Pulmonary artery endothelial cell (primary cell): Measurements from ENCODE around the gene COL23A1. TPM values are rescaled to one million over a fixed set of nuclear protein-coding genes. Genes with fewer than 3 reads are reported as not detected.

ENCODE experiments used
- DNase-seq: peaks from one replicate; pipeline ENCODE4 v3.0.0-alpha.2; 2011; ENCODE audit warnings: low read depth, low spot score
- total RNA-seq: library from RNA; depleted of rRNA; stranded (reverse); fragments of >200 nt; gene quantifications from 2 replicates; pipeline ENCODE4 v1.2.3, GENCODE V29; 2014

Gene COL23A1
- total RNA-seq, 1 donor from 2014 or later, result not detected

GRCh38 chr5:178366998-178367735 lies 223.0 kb downstream of the COL23A1 start:
- DNase-seq, result no peak

DNA sequence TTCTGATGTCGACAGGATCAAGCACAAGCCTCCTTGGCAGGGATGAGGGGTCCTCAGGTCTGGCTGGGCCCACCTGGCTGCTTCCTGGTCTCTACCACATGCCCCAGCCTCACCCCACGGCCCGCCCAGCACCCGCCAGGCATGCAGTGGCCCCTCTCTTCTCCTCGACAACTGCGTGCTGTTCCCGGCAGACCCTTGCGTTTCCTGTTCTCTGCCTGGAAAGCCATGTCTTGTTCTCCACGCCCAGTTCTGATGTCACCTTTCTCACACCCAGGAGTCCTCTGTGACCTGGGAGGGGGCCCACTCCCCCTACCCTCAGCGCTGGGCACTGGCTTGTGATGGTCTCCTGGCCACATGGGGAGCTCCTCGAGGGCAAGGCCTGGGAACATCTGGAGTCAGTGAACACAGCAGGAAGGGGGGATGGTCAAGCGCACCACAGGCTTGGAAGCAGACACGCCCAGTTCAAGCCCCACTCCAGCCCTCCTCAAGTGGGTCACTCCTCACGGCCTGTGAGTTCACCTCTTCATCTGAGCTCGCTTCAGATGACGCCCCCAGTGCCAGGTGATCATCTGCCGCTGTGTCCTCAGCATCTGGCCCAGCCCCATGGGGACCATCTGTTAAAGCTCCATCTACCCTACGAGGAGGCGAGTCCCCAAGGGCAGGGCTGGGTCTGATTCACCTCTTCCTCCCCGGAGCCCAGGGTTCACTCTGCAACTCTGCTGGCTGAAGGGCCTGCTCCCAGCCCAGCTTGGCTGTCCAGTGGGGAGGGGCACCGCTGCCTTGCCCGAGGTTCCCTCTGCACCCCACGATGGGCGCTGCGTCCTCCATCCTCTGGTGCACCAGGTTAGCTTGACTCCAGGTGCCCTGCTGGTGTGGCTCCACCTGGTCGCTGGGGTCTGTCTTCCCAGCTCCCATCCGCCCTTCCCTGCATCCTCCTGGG lies 224.4 kb downstream of the COL23A1 start:
- no peak for DNase-seq

GRCh38 chr5:178364326-178364675 lies 225.9 kb downstream of the COL23A1 start:
- no peak for DNase-seq

DNA sequence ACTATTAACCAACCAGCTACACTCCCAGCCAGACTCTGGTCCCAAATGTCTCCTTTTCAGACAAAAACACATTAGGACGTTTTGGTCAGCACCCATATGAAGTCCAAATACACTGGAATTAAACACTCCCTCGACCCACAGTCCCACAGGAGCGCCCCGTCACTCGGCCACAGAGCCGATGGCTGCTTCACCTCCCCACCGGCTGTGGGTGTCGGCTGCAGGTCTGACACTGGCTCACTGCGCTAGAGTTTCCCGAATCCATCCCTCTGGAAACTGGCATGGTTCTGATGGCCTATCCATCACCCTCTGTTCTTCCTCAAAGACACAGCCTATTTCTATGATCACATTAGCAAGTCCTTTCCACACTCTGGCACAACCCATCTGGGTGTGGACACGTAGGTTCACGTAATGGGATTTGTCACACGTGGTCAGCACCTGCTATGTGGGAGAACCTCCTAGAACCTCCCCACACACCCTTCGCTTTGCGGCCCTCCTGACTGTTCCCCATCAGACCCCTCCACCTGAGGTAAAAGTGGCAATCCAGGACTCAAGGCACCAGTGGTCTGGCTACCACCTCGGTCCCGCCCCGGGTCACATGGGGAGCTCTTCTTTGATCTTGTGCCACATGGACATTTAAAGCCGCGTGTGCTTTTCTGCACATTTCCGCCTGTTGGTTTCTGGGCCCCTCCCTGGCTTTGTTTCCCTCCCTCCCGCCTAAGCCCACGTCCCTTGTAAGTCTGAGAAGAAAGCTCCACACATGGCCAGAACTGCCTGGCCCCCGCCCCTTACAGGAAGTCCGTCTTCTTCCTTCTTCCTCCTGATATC lies 226.5 kb downstream of the COL23A1 start:
- DNase-seq, result no peak

- no peak for DNase-seq
These were observed 228.3 kb downstream of the COL23A1 start for GRCh38 chr5:178361657-178362445.

GRCh38 chr5:178360926-178361235 lies 229.3 kb downstream of the COL23A1 start:
- no peak for DNase-seq

- no peak for DNase-seq
These were observed 229.8 kb downstream of the COL23A1 start for GRCh38 chr5:178360222-178360925.

DNA sequence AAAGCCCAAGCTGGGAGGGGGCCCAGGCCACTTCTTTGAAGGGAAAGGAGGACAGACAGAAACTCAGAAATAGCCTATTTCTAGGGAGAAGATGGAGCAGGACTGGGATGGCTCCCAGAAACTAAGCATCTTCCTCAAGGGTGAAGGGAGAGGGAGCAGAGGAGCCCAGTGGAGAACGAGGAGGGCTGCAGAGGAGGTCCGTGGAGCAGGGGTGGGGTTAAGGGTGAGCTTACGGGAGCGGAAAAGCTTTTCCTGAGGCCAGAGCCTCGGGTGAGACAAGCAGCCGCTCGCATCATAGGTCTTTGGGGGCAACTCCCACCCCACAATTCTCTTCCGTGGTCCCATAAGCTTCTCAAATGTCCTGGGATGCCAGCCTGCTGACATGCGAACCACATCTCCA lies 230.5 kb downstream of the COL23A1 start:
- DNase-seq, result no peak

GRCh38 chr5:178357678-178358077 lies 232.5 kb downstream of the COL23A1 start:
- no peak for DNase-seq

- DNase-seq, result no peak
These were observed 233.1 kb downstream of the COL23A1 start for GRCh38 chr5:178357121-178357521.

DNA sequence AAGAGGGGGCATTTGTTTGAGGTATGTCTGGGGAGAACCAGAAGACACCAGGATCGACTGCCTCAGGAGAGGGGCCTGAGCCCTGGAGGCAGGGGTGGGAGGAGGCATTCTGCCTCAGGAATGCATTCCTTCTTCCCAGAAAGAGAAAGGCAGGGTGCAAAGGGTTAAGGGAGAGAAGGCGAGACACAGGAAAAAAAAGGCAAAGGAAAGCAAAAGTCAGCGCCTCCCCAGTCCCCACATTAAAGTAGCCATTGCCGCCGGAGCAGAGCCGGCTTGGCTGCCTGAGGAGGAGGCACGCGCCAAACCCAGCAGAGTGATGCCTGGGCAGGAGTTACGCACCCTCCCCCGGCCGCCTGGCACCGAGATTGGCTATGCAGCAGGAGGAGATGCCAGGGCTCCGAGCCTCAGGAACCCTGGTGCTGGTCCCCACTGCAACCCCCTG lies 233.7 kb downstream of the COL23A1 start:
- no peak for DNase-seq

GRCh38 chr5:178355671-178356070 lies 234.5 kb downstream of the COL23A1 start:
- DNase-seq, result no peak

GRCh38 chr5:178353461-178353860 lies 236.7 kb downstream of the COL23A1 start:
- no peak for DNase-seq

GRCh38 chr5:178352035-178352349 lies 238.2 kb downstream of the COL23A1 start:
- no peak for DNase-seq

DNA sequence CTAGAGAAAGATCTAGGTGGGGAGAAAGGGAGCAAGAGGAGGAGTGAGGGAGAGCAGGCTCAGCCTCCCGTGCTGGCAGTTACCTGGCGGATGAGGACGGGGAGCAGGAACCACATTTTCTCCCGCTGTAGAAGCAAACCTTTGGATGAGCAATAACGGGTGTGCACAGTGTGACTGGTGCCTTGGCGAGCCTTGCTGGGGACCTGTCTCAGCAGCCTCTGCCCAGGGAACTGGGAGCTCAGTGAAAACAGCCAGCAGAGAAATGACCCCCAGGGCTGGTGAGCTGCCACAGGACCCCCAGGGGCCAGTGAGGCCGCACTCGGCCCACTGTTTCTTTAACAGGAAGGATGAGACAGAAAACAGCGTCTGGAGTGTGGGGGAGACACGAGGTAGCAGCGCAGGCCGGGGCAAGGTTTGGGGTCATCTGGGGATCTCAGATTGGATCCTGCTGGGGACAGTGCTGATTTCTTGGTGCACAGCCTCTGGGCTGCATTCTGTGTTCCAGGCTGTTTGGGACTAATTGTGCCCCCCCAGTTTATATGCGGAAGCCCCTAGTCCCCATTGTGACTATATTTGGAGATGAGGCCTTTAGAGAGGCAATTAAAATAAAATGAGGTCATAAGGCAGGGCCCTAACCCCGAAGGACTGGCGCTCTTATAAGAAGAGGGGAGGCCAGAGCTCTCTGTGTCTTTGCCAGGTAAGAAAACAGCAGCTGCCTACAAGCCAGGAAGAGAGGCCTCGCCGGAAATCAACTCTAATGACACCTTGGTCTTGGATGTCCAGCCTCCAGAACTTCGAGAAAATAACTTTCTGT lies 238.8 kb downstream of the COL23A1 start:
- no peak for DNase-seq

GRCh38 chr5:178350361-178351220 lies 239.6 kb downstream of the COL23A1 start:
- no peak for DNase-seq

GRCh38 chr5:178349625-178350353 lies 240.4 kb downstream of the COL23A1 start:
- DNase-seq, result no peak

GRCh38 chr5:178349075-178349511 lies 241.1 kb downstream of the COL23A1 start:
- no peak for DNase-seq
